NCI-H1694 treated with DMSO at 0.1 percent for 48 hours (cell line): ENCODE data around the gene SLC25A15.
"Not testable (repeated sequence)": the region's sequence is repeated elsewhere in the genome, so short reads cannot be mapped to it uniquely, and the experiment has no call there.

Source experiments
- DNase-seq: peaks from one replicate; lab custom pipeline; 2025; lab: John Stamatoyannopoulos, UW

The SLC25A15 gene

GRCh38 chr13:40781717-40782116, 7.7 kb upstream of the SLC25A15 start:
- no peak for DNase-seq

DNA sequence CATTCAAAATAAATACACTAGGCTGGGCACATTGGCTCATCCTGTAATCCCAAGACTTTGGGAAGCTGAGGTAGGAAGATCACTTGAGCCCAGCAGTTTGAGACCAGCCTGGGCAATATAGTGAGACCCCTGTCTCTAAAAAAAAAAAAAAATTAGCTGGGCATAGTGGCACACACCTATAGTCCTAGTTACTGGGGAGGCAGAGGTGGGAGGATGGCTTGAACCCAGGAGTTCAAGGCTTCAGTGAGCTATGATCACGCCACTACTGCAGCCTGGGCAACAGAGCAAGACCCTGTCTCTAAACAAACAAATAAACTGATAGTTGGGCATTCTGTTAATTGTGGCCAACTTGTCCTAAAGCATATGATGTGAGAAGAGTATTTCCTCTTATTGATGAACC, 6.4 kb upstream of the SLC25A15 start:
- DNase-seq, result not testable (repeated sequence)

DNA sequence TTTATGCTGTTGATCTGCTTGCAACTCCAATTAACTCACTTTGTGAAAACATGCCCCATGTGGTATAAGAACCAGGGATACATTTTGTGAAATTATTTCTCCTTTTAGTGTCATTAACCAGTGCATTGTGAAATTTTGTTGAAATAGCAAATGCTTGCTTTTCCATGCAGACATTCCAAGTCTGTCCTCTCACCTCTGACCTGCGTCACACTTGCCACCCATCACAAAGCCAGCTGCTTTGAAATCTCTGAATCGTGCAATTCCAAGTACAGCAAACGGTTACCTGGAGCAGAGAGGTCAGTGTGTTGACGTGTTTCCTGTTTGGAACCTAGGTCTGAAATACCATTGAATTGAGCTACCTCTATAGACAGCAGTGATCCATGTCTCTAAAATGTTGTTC, 4.9 kb upstream of the SLC25A15 start:
- DNase-seq, result no peak

GRCh38 chr13:40786568-40786996, 2.8 kb upstream of the SLC25A15 start:
- no peak for DNase-seq

DNA sequence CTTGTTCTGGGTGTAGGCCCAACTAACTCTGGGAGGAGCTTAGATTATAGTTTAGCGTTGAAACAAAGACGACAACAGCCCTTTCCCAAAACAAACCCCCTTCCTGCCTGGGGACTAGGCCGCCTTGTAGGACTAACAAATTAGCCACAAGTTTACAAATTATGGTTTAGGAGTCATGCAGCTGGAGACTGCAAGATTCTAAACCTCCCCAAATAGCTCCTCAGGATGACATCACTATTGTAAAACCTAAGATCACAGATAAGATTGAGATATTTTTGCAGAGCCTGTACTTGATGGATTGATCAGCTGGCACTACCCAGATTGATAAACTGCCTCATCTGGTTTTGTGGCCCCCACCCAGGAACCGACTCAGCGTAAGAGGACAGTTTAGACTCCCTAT, 2.3 kb upstream of the SLC25A15 start:
- DNase-seq, result no peak

GRCh38 chr13:40788540-40789274, 704 bp upstream of the SLC25A15 start:
- DNase-seq, result not testable (repeated sequence)

- no peak for DNase-seq
These were observed 774 bp downstream of the SLC25A15 start for GRCh38 chr13:40790154-40790616.

GRCh38 chr13:40792284-40793051, 3.1 kb downstream of the SLC25A15 start:
- no peak for DNase-seq

GRCh38 chr13:40793339-40793738, 3.9 kb downstream of the SLC25A15 start:
- DNase-seq, result no peak

- DNase-seq, result no peak
These were observed 5.3 kb downstream of the SLC25A15 start for GRCh38 chr13:40794414-40795368.

DNA sequence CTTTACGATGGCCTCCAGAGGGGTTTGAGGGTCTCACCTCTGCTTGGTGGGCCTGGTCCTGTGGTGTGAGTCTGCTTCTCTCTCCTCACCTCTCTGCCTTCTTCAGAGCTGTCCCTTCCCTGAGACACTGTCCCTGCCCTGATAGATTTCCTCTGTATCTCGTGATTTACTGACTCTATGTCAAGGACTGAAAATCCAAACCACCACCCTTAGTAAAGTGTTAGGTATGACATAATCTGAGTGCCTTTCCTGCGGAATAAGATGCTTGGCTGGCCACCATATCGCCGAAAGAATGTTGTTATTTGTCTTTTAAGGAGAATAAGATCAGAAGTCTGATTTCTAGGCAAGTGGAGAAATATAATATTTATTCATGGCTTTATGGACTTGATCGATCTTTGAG, 7.2 kb downstream of the SLC25A15 start:
- no peak for DNase-seq

DNA sequence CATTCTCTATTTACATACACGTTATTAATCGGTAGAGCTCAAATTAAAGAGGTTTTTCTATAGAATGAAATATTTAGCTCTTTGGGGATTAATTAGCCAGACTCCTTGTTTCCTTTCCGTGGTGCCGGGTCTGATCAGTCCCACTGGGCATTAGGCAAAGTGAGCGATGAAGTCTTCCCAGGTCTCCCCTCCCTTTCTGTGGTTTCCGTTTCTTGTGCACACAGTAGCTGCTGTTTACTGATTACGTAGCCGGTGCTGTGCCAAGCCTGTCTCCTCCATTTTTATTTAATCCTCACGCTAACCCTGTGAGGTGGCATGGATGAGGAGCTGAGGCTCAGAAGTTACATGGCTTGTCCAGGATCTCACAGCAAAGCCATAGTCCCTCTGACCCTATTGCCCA, 9.0 kb downstream of the SLC25A15 start:
- DNase-seq, result no peak

- DNase-seq, result no peak
These were observed 10.1 kb downstream of the SLC25A15 start for GRCh38 chr13:40799508-40799907.

- no peak for DNase-seq
These were observed 11.1 kb downstream of the SLC25A15 start for GRCh38 chr13:40800559-40800958.

GRCh38 chr13:40801255-40802217, 12.1 kb downstream of the SLC25A15 start:
- no peak for DNase-seq

DNA sequence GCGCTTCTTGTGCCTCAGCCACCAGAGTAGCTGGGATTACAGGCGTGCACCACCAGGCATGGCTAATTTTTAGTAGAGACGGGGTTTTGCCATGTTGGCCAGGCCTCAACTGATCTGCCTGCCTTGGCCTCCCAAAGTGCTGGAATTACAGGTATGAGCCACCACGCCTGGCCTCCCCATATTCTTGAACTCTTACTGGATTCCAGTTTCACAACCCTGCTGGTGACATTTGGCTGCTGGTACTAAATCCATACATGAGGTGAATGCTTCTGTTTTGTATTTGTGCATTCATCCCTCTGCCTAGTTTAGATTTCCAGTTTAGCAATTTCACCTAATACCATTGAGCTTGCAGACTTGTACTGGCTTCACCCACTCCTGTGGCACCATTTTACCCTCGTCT, 13.9 kb downstream of the SLC25A15 start:
- no peak for DNase-seq

DNA sequence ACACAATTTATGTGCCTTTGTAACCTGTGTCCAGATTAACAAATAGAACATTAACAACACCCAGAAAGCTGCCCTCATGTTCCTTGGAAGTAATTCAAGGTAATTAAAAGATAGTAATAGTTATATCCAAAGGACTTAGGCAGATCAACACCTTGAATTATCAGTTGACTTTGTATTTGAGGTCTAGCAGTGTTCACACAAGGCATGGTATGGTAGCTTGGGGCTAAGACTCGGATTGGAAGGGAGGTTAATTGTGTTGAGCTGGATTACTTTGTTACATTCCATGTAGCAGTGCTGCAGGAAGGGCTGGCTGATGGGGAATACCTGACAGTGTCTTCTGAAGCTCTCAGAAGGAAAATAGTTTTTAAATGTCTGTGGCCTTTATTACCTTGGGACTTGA, 16.8 kb downstream of the SLC25A15 start:
- DNase-seq, result no peak

GRCh38 chr13:40809471-40809870, 20.1 kb downstream of the SLC25A15 start:
- no peak for DNase-seq

DNA sequence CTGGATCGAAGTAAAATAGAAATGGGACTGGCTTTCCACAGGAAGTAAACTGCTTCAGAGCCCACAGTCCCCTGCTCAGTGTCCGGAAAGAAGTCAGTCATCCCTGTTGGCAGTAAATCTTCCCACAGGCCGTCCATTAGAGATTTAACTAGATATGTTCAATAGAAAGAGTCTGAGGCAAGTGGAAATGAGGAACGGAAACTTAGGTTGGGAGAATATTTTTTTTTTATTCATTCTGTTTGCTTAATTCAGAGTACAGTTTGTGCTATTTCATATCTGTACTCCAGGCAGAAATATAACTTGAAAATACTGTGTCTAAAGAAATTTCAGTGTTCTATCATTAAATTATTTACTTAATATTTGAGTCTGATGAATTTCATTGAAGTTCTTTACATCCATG, 22.7 kb downstream of the SLC25A15 start:
- DNase-seq, result no peak

GRCh38 chr13:40812724-40813445, 23.5 kb downstream of the SLC25A15 start:
- DNase-seq, result no peak
